HG03342 (cell line): ENCODE data around the gene COLEC12.
A peak's percentile ranks its signal among the peaks of the same experiment; 100 is the strongest.

Experiments used
- ATAC-seq: cut with Tn5 transposase; IDR thresholded peaks from one replicate; pipeline ENCODE4 v1.9.1; 2021; ENCODE audit warnings: mild to moderate bottlenecking, moderate library complexity; ENCODE audit not compliant: unreplicated experiment

COLEC12 gene

DNA sequence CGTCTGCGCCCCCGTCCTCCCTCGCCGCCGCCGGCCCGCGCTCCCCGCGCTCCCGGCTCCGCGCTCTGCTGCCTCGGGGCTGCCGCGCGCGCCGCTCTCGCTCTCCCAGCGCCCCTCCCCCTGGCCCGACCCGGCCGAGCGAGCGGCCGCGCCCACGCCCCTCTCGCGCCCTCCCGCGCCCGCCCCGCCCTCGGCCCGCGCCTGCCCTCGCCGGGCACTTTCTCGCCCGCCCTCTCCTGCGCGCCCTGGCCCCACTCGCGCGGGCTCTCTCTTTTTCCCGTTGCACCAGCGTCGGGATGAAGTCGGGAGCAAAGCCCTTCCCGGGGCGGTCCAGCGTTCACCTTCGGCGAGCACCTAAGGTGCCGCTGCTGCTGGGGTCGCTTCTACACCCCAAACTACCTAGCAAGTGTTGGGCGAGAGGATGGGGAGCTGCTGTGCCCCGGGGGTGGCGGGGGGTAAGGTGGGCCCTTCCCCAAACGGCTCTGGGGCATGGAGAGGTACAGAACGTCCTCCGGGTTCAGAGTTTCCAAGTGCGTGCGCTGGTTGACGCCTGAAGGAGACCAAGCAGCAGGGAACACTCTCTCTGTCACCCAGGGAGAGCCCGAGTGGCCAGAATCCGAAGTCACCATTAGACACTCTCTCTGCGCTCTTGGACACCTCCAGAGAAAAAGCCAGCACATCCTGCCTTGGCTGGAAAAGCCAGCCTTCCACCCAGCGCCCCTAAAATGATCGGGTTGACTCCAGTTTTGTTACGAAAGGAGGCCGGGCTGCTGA is at the start of gene COLEC12:
Gene COLEC12, minus strand, starts transcription at position 70 of the 774 bp plus-strand sequence. CDS start 187 bp downstream, outside the sequence.
- no peak for ATAC-seq

DNA sequence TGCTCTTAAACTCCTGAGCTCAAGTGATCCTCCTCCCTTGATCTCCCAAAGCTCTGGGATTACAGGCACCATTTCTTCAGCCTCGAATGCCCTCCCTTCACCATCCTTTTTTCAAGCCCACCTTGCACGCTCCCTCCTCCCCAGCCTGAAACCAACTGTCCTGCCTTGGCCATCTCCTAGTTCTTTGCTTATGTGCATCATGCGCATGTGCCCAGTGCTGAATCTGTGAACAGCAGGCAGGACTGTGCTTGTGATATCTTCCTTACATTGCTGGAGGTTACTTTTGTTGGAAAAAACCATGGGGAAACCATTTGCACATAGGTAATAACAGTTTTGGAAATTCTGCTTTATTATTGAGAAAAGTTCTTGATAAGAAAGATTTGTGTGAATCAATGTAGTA is 49.5 kb upstream of the COLEC12 start:
- no peak for ATAC-seq

DNA sequence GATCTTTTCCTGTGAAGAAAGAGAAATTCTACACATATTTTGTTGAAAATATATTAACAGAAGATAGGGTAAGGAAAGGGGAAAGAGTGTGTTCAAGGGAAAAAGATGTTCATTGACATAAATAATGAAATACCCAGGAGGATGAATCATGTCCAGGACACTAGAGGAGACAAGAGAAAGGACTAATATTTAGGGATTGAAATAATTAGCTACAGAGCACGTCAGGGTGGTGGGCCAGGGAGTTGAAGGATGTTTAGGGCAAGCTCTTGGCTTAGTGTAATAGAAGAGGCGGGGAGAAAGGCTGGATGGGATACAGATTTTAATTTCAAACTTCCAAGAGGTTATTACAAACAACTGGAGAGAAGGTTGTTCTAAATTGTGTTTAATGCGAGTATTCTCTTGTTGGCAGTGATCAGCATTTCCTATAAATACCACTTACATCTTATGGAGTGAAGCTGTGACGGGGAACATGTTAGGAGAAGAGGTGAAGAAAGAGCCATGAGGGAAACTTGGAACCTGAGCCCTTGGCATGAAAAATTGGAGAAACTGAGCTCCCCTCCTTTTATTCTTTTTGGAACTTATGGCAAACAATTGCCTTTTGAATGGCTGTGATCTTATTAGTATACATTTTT is 43.1 kb upstream of the COLEC12 start:
- ATAC-seq: no peak

DNA sequence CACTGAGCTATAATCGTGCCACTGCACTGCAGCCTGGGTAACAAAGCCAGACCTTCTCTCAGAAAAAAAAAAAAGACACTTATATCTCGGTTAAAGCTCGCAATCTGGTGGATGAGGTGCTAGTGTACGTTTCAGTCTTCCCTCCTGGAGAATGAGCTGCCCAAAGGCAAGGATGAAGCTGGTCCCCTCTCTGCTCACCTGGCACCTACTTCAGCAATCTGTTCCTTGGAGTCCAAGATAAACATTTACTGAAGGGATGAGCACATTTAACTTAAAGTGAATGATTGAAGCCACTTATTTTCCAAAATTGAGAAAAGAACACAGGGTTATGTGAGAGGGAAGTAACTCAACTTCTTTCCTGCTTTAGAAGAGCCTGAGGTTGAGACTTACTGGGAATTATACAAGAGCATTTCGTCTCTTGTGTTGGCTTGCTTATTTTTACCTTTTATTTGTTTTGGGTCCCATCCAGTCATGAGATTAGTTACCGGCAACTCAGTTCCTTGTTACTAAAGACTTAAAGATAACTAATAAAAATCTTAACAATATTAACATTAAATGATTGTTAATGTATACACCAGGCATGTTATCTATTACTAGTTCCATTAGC is 33.6 kb upstream of the COLEC12 start:
- ATAC-seq: no peak

DNA sequence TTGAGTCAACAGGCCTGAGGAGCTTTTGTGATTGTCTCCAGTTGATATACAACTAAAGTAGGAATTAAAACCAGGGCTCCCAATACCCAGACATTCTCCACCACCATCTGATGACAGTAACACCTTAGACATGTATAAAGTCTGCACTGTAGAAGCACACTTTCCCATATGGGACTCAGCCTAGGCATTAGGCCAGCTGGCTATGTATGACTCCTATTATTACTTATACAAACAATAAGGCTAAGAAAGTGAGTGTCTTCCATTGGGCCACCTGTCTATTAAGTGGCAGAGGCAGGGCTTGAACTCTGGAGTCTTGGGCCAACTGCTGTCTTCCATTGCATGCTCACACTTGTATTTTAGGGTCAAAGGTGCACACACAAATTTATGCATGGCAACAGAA is 32.1 kb upstream of the COLEC12 start:
- no peak for ATAC-seq

DNA sequence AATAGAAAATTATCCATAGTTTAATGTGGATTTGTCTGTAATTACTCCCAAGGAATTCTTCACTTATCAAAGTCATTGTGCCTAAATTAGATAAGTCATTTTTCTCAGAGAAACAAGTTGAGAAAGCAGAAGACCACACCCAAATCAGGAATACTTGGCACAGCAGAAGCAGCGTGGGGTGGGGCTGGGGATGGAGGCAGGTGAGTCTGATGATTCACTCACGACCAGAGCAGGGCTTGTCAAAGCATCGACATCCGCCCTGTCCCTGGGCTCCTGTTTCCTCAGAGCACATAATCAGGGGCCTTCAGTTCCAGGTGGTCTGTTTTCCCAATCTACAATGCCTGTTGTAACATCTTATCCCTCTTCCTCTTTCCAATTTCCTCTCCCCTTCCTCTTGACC is 31.5 kb upstream of the COLEC12 start:
- no peak for ATAC-seq

DNA sequence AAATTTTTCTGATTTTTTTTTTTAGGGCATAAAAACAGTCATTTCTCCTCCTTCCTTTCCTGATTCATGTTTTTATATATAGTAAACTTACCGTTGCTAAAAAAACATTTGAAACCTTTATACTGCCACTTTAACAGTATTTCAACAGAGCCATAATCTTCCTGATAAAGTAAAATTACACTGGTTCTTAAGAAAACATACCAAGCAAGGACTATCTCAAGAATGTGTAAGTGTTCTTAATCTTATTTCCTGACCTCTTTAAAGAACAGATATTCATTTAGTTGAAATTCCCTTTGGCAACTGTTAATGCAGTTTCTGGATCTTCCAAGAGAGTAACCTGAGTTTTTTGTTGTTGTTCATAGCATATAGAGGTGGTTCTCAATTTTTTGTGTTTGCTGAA is 26.6 kb upstream of the COLEC12 start:
- ATAC-seq: no peak

DNA sequence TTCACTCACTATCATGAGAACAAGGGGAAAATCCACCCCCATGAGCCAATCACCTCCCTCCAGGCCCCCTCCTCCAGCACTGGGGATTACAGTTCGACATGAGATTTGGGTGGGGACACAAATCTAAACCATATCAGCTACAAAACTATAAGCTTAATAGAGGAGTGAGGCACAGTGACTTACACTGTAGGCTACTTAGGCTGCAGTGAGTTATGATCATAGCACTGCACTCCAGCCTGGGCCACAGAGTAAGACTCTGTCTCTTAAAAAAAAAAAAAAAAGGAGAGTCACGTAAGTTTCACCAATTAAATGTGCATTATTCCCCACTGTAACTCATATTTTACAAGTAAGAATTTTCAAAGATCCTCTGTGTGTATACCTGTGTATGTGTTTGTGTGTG is 26.2 kb upstream of the COLEC12 start:
- ATAC-seq: no peak

DNA sequence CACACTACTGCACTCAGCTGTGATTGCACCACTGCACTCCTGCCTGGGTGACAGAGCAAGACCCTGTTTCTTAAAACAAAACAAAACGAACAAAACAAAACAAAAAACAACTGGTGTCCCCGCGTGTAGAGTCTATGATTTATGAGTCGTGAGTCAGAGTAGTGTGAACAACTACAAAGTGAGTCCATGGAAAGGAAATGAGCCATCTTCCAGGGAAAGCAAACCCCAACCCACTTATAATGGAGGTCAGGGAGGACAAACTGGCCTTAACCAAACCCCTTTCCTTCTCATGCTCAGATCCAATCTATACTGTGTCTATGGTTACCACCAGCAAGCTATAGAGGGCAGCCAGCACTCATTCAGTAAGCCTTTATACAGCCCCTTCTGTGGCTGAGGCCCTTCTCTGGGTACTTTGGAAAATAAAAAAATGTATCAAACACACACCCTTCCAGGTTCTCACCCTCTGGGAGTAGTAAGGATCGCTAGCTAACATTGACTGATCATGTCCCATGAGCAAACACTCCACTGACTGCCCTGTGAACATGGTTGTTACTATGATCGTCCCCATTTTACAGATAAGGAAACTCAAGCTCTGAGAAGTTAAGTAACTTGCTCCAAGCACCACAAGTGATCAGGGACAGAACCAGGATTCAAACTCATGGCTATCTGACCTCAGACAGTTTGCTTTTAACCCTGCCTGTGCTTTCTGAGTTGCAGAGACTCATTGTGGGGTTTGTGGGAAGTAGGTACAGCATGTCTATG is 24.7 kb upstream of the COLEC12 start:
- no peak for ATAC-seq

DNA sequence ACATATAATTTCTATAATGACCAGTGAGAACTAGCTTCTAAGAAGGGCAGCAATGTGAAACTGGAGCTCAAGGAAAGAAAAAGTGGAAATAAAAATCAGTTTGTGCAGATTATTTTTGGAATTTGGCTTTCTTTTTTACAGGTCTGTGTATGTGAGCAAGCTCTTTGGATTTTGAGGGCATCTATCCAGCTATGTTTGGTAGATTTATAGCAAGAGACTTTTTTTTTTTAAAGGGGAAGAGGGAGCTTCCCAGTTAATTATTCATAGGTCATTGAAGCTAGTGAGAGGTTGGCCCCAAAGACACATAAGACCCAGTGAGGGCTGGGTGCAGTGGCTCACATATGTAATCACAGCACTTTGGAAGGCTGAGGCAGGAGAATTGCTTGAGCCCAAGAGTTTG is 24.0 kb upstream of the COLEC12 start:
- no peak for ATAC-seq

DNA sequence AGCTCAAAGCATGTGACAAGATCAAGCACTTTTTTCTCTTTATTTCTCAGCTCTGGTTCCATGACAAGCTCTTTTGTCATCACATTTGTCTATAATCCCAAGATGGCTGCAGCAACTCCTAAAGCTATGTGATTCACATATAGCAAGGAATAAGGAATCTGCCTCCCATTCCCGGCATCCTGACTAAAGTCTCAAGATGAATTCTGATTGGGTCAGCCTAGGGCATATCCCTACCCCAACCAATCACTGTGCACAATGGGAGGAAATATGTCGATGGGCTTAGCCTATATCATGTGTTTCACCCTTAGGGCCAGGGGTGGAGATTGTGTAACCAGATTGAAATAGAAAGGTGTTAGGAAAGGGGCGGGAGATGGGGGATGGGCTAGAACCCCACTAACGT is 23.1 kb upstream of the COLEC12 start:
- ATAC-seq: no peak

DNA sequence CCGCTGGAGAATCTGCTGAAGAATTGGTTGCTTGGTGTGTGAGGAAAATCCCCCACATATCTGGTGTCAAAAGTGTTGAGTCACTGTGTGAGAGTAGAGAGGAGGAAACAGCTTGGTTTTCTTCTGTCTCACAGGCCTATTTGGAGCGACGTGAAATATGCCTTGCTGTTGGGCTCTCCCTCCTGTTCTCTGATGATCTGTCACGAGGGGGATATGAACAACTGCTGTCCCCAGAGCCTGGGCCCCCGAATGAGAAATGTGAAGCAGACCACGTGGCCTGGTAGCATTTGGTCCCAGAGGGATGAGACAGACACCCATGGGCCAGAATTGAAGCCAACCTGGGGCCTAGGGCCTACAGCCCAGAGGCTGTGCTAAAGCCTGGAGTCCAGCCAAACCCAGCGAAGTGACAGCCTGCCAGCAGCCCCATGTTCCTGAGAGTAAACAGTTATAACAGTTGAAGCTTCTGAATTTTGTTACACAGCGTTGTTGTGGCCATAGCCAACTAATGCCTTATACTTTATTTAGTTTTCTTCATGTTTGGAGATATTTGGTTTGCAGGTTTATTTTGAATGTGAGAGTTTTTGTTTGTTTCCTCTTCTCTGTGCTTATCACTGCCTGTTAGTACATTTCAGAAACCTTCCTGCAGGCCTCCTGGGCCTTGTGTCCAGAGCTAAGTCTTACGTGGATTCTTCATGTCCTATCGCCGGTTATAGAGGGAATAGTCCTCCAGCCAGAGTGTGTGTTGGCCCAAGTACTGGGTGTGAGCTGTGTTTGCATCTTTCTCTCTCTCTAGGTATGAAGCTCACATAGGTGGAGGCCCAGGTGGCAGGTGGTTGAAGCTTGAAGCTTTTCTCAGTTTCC is 18.7 kb upstream of the COLEC12 start:
- ATAC-seq: peak; percentile 90

DNA sequence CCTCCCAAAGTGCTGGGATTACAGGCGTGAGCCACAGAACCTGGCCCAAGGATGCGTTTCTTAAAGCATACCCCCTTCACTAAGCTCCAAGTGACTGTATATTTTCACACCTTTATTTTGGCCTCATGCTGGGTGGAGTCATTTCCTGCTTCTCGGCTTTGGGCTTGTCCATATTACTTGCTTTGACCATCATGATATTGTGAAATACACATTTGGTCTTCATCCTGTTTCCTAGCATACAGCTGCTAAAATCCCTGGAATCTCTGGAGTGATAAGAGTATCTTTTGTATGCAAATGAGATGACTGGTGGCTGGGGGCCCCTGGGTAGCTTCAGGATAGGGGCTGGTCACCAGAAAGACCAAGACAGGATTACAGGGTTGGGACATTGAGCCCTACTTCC is 17.6 kb upstream of the COLEC12 start:
- no peak for ATAC-seq

DNA sequence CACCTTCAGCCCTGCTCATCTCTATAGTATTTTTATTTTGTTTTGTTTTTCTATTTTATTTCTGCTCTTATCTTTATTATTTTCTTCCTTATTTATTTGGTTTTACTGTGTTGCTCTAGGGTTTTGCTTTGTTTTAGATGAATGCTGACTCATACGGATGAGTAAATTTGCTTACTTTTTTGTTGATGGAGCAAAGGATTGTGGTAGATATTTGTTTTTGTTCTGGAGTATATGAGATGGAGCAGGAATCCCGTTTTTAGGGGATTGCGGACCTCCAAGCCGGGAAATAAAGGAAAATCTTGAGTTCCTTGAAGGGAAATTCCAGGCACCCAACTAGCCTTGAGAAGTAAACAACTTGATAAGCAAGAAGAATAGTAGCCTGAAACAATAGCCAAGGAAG is 15.3 kb upstream of the COLEC12 start:
- ATAC-seq: no peak

DNA sequence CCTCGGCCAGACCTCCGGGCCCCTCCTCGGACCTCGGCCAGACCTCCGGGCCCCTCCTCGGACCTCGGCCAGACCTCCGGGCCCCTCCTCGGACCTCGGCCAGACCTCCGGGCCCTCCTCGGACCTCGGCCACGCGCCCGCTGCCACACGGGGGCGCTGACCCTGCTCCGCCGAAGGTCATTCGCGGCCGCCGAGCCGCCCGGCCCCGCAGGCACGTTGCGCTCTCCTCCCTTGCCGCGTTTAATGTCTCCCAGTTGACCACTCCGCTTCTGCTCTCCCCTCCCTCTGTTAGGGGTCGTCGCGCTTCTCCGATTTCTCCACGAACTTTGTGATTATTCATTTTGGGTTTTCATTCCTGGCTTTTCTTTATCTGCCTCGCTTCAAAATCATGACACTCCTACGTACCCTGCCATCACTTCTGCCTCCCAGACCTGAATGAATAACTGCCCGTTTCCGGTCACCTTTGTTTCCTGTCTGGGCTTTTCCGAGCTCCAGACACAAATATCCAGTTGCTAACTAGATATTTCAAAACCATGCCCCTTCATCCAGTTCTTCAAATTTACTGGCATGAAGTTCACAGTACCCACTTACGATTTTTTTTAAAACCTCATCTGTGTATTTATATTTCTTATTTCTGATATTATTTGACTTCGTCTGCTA is 14.8 kb upstream of the COLEC12 start:
- no peak for ATAC-seq

DNA sequence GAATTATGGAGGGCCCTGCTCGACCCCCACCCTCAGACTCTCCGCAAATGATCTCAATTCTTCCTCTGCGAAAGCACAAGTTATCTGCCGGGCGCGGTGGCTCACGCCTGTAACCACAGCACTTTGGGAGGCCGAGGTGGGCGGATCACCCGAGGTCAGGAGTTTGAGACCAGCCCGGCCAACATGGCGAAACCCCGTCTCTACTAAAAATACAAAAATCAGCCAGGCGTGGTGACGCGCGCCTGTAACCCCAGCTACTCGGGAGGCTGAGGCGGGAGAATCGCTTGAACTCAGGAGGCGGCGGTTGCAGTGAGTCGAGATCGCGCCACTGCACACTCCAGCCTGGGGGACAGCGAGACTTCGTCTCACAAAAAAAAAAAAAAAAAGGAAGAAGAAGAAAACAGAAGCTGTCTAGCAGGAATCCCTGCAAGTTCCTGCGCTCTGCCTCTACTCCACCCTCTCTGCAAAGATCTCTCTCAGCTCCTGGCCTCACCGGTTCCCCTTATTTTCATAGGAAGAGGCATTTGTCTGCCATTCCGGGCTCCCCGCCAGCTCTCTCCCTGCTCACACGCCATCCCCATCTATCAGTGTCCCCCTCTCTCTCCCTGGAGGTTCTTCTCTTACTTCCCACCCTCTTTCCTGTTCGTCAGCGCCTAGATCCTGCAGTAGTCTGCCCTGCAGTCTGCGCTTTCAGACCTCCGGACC is 13.5 kb upstream of the COLEC12 start:
- no peak for ATAC-seq

DNA sequence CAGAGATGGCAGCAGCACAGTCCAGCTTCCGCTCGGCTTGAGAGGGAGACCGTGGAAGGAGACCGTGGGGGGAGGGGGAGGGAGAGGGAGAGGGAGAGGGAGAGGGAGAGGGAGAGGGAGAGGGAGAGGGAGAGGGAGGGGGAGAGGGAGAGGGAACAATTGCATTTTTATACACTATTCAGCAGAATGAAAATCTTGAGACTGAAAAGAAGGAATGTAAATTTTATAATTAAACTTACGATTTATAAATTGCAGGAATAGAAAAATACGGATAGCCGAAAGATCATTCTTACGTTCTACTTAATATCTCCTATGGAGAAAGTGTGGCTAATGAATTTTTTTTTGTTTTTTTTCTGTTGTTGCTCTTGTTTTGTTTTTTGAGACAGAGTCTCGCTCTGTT is 12.5 kb upstream of the COLEC12 start:
- no peak for ATAC-seq

DNA sequence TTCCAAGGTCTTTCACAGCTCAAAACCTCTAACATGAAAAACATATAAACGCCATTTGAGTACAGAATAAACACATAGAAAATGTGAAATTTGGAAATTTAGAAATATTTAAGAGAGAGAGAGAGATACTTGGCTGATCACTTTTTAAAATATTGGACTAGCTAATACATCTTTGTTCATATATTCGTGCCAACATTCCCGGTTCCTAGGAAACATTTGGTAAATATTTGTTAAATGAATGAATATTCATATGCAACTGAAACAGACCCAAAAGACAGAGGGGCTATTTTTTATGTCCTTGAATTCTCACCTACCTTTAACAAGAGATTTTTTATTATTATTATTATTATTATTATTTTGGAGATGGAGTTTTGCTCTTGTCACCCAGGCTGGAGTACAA is 8.3 kb upstream of the COLEC12 start:
- no peak for ATAC-seq

DNA sequence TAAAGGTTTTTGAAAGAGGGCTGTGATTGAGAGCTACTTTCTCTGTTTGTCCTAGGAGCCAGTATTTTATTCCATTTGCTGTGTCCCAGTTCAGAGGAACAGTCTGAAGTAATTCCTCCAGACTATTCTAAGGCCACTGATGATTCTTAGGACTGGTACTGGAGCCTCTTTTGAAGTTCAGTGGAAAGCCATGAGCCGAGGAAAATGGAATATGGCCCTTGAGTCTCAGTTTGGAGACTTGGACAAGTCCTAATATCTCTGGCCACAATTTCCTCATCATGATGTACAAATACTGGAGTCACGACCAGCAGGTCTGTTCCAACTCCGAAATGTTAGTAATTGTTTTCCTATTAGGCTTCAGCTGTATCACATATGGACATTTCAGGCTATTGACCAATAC is 7.1 kb upstream of the COLEC12 start:
- ATAC-seq: no peak
